ENCODE measurements around the gene ATG16L2.
A peak's percentile ranks its signal among the peaks of the same experiment; 100 is the strongest.
"Not testable (repeated sequence)": the region's sequence is repeated elsewhere in the genome, so short reads cannot be mapped to it uniquely, and the experiment has no call there.

The ATG16L2 gene

DNA sequence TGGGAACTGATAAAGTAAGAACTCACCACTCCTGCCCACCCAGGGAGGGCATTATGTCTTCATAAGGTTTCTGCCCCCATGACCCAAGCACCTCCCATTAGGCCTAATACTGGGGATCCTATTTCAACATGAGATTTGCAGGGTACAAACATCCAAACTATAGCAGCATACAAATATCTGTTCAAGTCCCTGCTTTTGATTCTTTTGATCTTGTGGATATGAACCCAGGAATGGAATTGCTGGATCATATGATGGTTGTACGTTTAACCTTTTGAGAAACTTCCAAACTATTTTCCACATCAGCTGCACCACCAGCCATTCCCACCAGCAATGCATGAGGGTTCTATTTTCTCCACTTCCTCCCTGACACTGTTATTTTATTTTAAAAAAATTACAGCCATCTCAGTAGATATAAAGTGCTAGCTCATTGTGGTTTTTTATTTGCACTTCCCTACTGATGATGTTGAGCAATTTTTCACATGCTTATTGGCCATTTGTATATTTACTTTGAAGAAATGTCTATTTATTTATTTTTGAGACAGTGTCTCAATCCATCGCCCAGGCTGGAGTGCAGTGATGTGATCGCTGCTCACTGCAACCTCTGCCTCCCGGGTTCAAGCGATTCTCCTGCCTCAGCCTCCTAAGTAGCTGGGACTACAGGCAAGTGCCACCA lies 7.1 kb upstream of the ATG16L2 start:
- DNase-seq = no peak

DNA sequence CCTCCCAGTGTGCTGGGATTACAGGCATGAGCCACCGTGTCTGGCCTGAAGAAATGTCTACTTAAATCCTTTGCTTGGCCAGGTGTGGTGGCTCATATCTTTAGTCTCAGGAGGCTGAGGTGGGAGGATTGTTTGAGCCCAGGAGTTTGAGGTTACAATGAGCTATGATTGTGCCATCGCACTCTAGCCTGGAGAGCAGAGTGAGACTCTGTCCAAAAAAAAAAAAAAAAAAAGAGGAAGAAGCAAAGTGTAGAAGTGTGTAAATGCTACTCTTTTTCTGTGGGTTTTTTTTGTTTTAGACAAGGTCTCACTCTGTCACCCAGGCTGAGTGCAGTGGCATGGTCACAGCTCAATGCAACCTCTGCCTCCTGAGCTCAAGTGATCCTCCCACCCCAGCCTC lies 6.4 kb upstream of the ATG16L2 start:
- DNase-seq = no peak

DNA sequence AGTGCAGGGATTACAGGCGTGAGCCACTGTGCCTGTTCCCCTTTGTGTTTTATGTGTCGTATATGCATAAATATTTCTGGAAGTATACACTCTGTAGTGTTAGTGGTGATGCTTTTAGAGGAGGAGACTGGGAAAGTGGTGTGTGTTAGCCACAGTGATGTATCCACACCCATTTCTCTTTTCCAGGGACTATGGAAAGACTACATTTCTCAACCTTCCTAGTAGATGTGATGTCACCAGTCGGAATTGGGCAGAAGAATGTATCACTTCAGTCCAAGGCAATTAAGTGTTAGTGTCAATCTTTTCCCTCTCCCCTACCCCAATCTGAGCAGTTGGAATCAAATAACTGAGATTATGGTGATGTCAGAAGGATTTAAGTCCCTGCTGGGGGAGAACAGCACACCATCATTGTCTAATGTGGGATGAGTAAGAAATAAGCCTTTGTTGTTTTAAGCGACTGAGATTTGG lies 5.8 kb upstream of the ATG16L2 start:
- no peak for DNase-seq

DNA sequence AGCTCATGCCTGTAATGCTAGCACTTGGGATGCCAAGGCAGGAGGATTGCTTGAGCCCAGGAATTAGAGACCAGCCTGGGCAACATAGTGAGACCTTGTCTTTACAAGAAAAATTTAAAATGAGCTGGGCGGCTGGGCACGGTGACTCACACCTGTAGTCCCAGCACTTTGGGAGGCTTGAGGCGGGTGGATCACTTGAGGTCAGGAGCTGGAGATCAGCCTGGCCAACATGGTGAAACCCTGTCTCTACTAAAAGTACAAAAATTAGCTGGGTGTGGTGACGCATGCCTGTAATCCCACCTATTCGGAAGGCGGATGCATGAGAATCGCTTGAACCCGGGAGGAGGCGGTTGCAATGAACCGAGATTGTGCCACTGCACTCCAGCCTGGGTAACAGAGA lies 2.5 kb upstream of the ATG16L2 start:
- not testable (repeated sequence) for DNase-seq

DNA sequence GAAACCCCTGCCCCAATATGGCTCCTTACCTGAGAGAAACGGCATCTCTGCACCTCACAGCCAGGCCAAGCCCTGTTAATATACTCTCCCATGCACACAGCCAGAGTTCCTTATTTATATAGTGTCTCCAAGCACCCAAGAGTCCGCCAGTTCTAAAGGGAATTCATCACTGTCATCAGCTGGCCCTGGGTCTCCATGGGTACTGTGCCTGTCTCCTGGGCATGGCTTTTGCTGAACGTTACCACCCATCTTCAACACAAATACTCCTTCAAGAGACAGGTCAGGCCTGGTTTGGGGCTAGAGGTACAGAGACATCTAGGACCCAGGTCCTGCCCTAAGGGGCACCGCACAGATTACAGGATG lies 1.6 kb upstream of the ATG16L2 start:
- DNase-seq = no peak

DNA sequence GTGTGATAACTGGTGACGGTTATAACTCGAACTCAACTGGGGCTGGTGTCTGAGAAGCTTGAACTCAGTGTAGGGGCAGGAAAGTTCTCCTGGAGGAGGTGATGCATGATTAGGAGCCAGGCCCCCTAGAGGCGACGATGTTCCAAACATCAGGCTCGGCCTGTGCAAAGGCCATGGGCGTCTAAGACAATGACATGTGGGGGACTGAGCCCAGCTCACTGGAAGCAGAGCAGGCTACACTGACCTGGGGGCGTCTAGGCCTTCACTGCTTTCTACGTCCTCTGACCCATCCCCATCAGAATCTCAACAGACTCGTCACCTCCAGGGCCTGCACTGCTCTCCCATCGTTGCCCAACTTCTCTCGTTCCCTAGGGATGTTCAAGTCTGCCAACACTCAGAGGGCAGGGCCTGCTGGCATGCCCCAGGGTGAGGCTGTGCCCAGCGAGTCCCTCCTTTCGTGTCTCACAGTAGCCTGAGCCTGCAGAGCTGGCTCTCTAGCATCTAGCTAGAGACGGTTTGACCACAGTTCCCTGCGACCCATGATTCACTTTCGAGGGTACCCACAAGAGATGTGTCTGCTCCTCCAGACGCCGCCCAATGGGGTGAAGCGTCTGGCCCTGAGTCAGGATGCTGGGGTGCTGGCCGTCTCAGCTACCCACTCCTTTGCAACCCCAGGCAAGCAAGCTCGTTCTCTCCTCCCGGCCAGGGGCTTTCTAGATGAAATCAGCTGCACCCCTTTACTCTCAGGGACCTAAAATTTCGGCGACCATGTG lies 1.1 kb upstream of the ATG16L2 start:
- peak; percentile 79 for DNase-seq

DNA sequence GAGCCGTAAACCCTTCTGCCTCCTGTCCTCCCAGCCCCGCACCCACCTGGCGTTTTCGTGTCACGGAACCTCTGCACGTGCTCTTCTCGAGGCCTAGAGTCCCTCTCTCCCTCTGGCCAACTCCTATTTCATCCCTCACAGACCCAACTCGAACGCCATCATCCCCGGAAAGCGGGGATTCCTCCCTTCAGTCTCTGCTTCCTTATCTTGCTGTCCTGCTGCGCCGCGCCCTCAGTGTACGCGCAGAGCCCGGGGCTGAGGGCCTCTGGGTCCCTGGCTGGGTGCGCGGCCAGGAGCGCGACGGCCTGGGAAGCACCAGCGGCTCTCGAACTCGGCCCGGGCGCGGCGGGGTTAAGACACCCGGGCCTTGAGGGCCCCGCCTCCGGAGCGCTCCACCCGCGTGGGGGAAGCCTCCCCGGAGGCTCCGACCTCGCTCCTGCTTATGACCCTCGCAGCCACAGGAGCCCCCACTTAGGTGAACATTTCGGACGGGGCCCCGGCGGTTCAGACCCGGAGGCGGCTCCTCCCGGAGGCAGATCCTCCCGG lies 398 bp upstream of the ATG16L2 start:
- peak; percentile 89 for DNase-seq

DNA sequence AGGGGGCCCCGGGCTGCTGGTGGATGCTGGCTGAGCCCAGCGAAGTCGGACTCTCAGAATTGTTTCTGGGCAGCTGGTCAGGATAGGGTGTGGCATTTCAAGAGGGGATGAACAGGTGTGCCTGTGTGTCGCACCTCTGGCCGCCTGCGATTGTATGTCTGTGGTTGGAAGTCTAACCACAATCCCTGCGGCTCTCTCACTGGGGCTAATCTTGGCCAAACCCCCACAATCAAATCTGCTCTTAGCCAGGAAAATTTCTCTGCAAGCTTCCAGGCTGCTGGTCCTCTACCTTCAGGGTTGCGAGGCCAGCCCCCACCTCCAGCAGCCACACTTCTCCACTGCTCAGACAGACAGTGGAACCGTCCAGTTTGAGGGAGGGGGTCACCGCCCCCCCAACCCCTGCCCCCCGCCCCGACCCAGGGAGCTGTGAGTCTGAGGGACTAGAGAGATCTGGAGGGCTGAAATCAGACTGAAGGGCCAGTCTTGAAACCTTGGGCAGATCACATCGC lies 953 bp downstream of the ATG16L2 start:
- DNase-seq = no peak

DNA sequence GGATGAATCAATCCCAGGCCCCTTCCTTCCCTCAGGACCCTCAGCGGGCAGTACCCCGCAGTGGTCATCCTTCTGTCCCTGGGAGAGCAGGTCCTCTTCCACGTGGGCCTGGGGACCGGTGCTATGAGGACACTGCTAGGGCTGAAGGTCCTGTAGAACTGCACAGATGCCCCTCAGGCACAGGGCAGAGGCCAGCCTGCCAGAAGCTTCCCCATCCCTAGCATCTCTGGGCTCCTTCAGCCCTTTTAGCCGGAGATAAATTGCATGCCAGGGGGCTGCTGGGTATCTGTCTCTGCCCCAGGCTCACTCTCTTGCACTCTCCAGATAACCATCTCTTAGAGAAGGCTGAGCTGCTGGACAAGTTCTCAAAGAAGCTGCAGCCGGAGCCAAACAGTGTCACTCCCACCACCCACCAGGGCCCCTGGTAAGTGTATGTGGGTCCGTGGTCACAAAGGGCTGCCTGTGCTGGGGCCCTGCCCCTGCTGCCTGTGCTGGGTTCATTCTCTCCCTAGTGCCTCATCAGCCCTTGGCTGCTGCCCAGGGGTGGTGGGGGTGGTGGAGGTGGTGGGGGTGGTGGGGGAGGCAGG lies 2.3 kb downstream of the ATG16L2 start:
- no peak for DNase-seq

DNA sequence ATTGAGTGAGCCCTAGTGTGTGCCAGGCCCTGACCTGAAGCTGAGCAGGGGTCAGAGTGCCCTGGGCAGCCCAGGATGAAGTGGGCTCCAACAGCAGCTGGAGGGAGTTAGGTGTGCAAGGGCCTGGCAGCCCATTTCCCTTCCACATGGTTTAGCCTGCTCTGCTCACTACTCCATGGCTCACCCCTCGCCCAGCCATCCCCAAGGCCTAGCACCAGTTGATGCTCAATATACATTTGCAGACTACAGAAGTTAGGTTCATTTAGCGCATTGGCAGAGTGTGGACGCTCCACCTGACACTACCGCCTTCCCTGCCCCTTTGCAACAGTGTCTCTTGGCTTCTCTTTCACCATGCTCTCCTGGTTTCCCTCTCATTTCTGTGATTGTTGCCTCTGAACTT lies 3.8 kb downstream of the ATG16L2 start:
- no peak for DNase-seq

DNA sequence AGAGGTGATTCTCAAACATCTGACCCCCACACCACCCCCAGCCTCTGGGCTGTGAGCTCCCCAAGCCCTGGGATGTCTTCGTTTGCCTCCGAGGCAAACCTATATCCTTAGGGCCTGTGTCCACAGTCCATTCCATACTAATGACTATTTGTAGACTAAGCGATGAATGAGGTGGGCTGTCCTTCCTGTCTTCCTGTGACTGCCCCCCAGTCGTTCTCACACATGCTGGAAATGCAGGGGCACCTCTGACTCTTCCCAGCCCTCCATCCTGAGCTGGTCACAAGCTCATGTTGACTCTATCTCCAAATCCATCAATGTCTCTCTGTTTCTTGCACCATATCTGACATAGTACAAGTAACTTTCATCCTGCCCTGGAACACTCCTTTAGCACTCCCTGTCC lies 4.8 kb downstream of the ATG16L2 start:
- peak; percentile 62 for DNase-seq

DNA sequence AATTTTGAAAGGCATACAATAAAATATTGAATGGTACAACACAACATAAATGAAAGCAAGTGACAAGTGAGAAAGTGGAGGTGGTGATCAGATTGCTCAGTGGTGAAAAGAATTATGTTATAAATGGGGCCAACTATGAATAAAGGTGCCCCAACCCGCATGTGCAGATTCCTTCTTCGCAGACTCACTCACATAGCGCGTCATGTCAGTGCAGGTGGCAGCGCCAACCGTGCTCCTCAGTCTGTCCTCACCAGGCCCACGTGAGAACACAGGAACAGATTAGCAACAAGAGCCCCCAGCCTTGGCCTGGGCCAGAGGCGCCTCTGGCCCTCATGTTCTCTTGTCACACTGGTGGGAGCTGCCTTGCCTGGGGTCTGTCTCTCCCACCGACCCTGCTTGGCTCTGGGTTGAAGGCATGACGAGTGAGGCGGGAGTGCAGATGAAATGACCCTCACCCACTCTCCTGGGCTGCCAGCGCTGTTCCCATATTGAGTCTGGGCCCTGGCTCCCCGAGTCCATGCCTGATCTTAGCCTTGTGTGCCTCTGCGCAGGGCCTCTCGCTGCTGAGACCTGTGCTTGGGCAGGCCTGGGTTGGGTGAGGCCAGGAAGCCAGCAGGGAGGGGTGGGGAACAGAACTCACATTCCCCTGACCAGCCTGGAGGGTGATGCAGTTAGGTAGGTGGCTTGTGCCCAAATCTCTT lies 6.4 kb downstream of the ATG16L2 start:
- no peak for DNase-seq

DNA sequence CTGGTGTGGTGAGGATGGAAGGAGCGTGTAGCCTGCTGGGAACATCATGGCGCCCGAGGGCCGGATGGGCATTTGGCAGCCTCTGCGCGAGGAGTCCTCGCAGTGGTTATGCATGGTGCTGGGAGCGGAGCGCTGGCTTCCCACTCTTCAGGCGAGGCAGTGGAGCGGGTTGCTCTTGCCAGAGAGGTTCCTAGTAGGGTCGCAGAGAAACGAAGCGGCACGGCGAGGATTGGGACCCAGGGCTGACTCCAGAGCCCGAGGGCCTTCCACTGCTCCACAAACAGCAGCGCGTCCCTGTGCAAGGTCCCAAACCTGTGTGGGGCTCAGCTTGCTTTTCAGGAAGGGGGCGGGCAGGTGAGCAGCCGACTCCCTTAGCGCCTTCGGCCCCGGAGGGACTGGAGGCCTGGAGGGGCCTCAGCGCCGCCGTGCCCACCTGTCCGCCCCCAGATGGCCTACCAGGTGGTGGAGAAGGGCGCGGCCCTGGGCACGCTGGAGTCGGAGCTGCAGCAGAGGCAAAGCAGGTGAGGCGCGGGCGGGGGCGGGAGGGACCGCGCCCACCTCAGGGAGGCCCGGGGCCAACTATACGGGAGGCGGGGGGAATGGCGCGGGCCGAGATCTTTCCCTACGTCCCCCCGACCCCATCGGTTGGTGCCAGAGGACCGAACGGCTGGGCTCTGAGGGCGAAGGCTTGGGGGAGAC lies 7.2 kb downstream of the ATG16L2 start:
- DNase-seq = no peak

DNA sequence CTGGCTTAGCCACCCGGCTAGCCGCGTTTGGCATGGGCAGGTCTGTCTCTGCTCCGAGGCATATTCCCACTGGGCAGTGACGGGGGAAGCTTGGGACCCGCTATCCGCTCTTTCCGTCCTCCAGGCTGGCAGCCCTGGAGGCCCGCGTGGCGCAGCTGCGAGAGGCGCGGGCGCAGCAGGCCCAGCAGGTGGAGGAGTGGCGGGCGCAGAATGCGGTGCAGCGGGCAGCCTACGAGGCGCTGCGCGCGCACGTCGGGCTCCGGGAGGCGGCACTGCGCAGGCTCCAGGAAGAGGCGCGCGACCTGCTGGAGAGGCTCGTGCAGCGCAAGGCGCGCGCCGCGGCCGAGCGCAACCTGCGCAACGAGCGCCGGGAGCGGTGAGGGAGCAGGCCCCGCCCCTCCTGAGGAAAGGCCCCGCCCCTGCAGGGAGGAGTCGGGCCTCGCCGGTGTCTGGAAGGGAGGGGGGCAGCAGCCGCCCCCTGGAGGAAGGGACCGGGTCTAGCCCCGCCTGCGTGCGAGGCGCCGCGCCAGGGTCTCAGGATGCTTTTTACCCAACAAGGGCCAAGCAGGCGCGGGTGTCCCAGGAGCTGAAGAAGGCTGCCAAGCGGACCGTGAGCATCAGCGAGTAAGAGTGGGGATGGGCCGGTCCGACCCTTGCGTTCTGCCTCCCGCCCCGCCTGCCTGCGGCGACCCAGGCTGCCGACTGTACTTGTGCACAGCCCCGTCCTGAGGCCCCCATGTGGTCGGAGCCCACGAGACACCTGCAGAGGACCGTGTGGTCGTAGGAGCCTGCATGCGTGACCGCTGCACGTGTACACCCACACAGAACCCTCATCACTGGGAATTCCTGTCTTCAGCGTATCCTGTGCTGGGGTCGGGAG lies 7.9 kb downstream of the ATG16L2 start:
- peak; percentile 88 for DNase-seq

DNA sequence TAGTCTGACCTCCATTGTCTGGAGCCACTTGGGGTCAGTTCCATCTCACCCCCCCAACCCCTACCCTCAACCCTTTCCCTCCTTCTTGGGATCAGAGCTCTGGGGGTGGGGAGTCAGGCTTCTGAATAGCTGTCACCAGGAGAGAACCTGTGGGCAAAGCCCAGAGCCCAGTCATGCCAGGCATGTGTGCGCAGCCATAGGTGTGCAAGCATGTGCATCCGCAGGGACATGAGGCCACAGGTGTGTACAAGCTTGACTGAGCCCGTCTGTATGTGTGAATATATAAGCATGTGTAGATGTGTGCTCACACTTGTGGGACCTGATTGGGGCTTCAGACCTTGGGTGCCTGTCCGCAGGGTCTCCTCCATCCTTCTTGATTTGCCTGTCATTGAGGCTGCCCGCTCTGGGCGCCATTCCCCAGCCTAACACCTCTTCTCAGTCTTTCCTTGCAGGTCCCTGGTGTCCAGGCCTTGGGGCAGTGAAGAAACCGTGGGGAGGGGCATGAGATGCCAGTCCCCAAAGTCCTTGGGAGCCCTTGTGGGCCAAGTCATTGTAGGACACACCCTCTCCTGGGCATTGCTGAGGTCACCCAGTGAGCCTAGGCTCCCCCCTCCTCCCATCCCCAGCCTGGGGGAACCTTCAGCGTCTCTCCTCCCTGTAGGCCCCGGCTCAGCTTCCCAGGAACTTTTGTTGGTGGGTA lies 9.0 kb downstream of the ATG16L2 start:
- no peak for DNase-seq

DNA sequence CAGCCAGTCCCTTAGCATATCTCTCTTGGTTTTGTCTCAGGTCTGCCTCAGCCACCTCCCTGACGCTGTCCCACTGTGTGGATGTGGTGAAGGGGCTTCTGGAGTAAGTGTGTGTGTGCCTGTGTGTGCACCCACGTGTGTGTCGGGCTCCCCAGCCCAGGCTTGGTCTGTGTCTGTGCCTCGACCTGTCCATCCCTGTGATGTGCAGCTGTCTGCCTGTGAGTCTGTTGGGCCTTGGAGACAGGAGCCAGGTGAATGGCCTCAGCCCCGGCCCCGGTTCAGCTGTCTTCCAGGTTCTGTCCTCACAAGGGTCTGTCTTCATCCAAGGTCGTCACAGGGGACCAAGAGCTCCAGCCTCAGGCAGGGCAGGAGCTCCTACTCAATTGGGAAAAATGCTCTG lies 9.8 kb downstream of the ATG16L2 start:
- DNase-seq = no peak

DNA sequence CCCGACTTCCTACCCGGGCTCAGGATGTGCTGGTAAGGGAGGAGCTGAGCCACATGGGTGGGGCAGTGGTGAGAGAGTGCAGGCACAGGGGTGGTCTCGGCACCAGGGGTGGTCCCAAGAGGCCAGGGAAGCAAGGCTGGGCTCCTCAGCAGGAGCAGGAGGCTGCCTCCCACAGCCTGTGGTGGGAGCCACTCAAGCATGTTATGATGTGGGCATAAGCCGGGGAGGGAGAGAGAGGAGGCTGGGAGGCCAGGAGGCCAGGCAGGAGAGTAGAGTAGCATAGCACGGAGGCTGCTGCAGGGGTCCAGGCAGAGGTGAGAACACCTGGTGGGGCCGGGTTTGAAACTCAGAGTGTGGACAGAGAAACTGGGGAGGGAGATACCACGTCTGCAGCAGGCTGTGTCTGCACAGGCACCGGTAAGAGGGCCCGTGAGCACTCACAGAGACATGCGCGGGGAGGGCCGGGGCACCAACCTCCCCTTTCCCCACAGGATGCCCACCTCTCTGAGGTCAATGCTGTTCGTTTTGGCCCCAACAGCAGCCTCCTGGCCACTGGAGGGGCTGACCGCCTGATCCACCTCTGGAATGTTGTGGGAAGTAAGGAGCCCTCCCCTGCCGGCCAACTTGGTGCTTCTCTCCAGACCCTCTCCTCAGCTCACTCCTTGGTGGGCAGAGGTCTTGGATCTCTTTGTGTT lies 10.7 kb downstream of the ATG16L2 start:
- no peak for DNase-seq

DNA sequence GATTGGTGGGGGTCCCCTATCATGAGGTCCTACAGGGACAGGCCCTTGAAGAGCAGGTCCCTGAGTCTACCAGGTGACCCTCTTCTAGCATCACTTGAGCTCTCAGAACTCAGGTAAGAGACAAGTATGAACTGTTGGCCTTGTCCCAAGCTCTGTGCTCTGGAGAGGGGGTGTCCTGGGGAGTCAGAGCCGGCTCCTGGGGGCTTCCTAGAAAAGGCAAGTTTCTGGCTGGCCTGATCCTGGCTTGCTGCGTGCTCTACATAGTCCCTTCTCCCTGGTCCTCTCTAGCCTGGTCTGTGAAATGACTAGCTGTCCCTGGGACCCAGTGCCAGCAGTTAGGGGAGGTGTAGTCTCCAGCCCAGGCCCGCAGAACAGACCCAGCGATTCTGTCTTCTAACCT lies 11.4 kb downstream of the ATG16L2 start:
- no peak for DNase-seq

DNA sequence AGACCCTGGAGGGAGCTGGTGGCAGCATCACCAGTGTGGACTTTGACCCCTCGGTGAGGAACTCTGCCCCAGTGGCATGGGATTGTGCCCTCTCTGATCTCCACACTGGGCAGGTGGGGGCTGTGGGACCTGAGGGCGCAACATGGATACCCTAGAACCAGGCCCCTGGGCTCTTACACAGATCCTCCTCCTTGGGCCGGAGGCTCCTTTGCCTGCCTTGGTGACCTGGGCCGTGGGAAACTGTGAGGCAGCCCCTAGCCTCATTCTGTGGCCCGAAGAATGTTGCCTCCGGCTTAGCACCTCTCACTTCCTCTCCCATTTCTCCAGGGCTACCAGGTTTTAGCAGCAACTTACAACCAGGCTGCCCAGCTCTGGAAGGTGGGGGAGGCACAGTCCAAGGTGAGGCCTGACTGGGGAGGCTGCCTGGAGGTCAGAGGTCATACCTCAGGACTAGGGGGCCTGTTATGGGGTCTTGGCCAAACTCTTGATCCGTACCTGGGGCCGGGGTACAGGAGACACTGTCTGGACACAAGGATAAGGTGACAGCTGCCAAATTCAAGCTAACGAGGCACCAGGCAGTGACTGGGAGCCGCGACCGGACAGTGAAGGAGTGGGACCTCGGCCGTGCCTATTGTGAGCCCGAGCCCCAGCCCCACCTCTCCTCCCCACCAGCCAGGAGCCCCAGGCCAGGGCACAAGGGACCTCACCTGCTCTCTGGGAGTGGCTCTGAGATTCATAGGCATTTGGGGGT lies 12.2 kb downstream of the ATG16L2 start:
- no peak for DNase-seq
